ENCODE measurements around the gene NTRK2.
A peak's percentile ranks its signal among the peaks of the same experiment; 100 is the strongest.

Gene NTRK2

GRCh38 chr9:84838879-84839278 is 169.3 kb downstream of the NTRK2 start:
- DNase-seq (ENCODE audit: low spot score), result no peak
- no peak for TF ChIP-seq CTCF (IDR thresholded peaks at IDR 0.05)
- H3K4me3 ChIP-seq, result no peak overlapping the region
- no peak overlapping the region for H3K27ac ChIP-seq

GRCh38 chr9:84839541-84839940 is 170.0 kb downstream of the NTRK2 start:
- no peak for DNase-seq (ENCODE audit: low spot score)
- Histone ChIP-seq H3K4me3 (peak overlapping the region; percentile 34), H3K27ac (no peak overlapping the region)
- no peak for TF ChIP-seq CTCF (IDR thresholded peaks at IDR 0.05)

- Histone ChIP-seq H3K4me3 (no peak overlapping the region), H3K27ac (no peak overlapping the region)
- TF ChIP-seq CTCF (IDR thresholded peaks at IDR 0.05), result no peak
- no peak for DNase-seq (ENCODE audit: low spot score)
Measured at GRCh38 chr9:84841931-84842330, 172.4 kb downstream of the NTRK2 start.

- H3K4me3 ChIP-seq, result no peak overlapping the region
- H3K27ac ChIP-seq, result no peak overlapping the region
- no peak for TF ChIP-seq CTCF (IDR thresholded peaks at IDR 0.05)
- DNase-seq (ENCODE audit: low spot score), result no peak
Measured at GRCh38 chr9:84843175-84843824, 173.8 kb downstream of the NTRK2 start.

GRCh38 chr9:84845956-84846900 is 176.7 kb downstream of the NTRK2 start:
- no peak for TF ChIP-seq CTCF (IDR thresholded peaks at IDR 0.05)
- Histone ChIP-seq H3K27ac (no peak overlapping the region), H3K4me3 (no peak overlapping the region)
- no peak for DNase-seq (ENCODE audit: low spot score)

GRCh38 chr9:84846906-84847305 is 177.4 kb downstream of the NTRK2 start:
- DNase-seq (ENCODE audit: low spot score), result no peak
- H3K27ac ChIP-seq, result no peak overlapping the region
- TF ChIP-seq CTCF (IDR thresholded peaks at IDR 0.05), result no peak
- no peak overlapping the region for H3K4me3 ChIP-seq
